GM12878 (cell line): ENCODE measurements around the gene MRPL55. TPM values are rescaled to one million over a fixed set of nuclear protein-coding genes. Genes with fewer than 3 reads are reported as not detected.

Experiments used
- ATF2 ChIP-seq: IDR thresholded peaks from 2 replicates; pipeline ENCODE4 v1.6.1; 2012; ENCODE audit warnings: low read length, inconsistent platforms
- EED ChIP-seq: sonication (generic); IDR thresholded peaks from 2 replicates; pipeline ENCODE4 v1.6.1; 2016; ENCODE audit warnings: antibody characterized with exemption, low read depth
- MXI1 ChIP-seq: fragments of 150-350 bp; IDR thresholded peaks from 2 replicates; pipeline ENCODE4 v1.6.1; 2011; ENCODE audit warnings: low read depth, mild to moderate bottlenecking, inconsistent platforms, low read length, improper control_type of control experiment
- PAX8 ChIP-seq: fragments of 450-650 bp; IDR thresholded peaks from 2 replicates; pipeline ENCODE4 v1.6.1; 2017; ENCODE audit warnings: mild to moderate bottlenecking, moderate library complexity
- RUNX3 ChIP-seq: IDR thresholded peaks from 2 replicates; pipeline ENCODE4 v1.6.1; 2012; ENCODE audit warnings: low read length, inconsistent platforms
- TARDBP ChIP-seq: IDR thresholded peaks from 2 replicates; pipeline ENCODE4 v1.6.1; 2016; ENCODE audit warnings: borderline replicate concordance
- YY1 ChIP-seq: IDR thresholded peaks from 2 replicates; pipeline ENCODE4 v1.6.1; 2011; ENCODE audit warnings: low read depth, mild to moderate bottlenecking, low read length
- ZBTB40 ChIP-seq: fragments of 450-650 bp; IDR thresholded peaks from 2 replicates; pipeline ENCODE4 v1.6.1; 2016; ENCODE audit warnings: mild to moderate bottlenecking, moderate library complexity, borderline replicate concordance
- polyA plus RNA-seq, 11 experiments: library from polyadenylated mRNA; depleted of rRNA in 4 of 11; unstranded in 6 of 11; stranded (reverse) in 5 of 11; fragments of >200 nt; fragmentation: Nextera tagmentation in 4 of 11; fragmentation: Illumina TruSeq in 1 of 11; extraction: Ambion mirVana in 4 of 11; extraction: Trizol in 1 of 11; gene quantifications; 1 replicate in 1 of 11; 2 replicates in 10 of 11; pipeline versions ENCODE4 v1.2.1 to v1.2.3, GENCODE V29; 2011 to 2016; ENCODE audit warnings: inconsistent platforms in 2 of 11, missing spikeins in 2 of 11, low read depth in 1 of 11
- total RNA-seq, 4 experiments: library from RNA; depleted of rRNA in 3 of 4; stranded (reverse); fragments of >200 nt in 3 of 4; fragmentation: Illumina TruSeq in 1 of 4; extraction: Trizol in 1 of 4; gene quantifications; 2 replicates each; pipeline versions ENCODE4 v1.2.1 to v1.2.3, GENCODE V29; 2013 to 2021

Gene MRPL55
- total and polyA plus RNA-seq, 10 of the 15 experiments (the other 5 are each of a cell fraction or from before 2014, with no cell fraction given) = 15.1 to 143 (median 55.8) TPM

GRCh38 chr1:228075801-228076271 lies 33.3 kb downstream of the MRPL55 start (continued):
- TF ChIP-seq TARDBP (no peak), ATF2 (no peak), ZBTB40 (no peak), PAX8 (no peak), RUNX3 (no peak), YY1 (no peak), MXI1 (no peak), EED (no peak)
